Posterior cingulate gyrus (tissue), 11 donors: ENCODE data around the gene TOMM34.

Experiments used
- DNase-seq, 10 donors: peaks; one replicate each; pipeline versions ENCODE4 v3.0.0 to v3.0.0-alpha.2; 2020 to 2021; ENCODE audit warnings: mixed read lengths in 3 of 10
- intact Hi-C: fragments of 100-400 bp; cut with DNase I; formaldehyde crosslinking; loops from one replicate; pipeline ENCODE4 v1.15.1; 2023

The TOMM34 gene

GRCh38 chr20:44897133-44897532 is 63.1 kb downstream of the TOMM34 start:
- no peak for DNase-seq
- intact Hi-C loops, result no loop called here

- intact Hi-C loops, result no loop called here
- DNase-seq, result no peak
These were observed 63.6 kb downstream of the TOMM34 start for GRCh38 chr20:44896583-44896982.

- intact Hi-C loops, result no loop called here
- no peak for DNase-seq
These were observed 65.2 kb downstream of the TOMM34 start for GRCh38 chr20:44894959-44895358.
